ENCODE measurements around the gene ARHGEF11.

DNA sequence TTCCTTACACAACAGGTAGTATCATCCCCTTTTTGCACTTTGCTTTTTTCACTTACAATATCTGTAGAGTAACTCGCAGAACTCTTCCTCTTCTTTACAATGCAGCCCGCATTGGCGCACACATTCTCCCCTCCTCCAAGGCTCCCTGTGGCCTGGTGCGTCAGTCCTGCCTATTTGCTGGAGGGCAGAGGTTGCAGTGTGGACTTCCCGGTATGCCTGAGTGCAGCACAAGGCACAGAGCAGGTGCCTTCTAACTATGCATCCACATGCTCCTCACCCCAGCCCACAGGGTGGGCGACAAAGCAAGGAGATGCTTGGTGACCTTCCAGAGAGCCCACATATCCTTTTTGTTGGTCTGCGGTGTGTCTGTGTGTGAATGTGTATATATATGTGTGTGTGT lies 53.3 kb downstream of the ARHGEF11 start:
- TF ChIP-seq, protein P1, sequence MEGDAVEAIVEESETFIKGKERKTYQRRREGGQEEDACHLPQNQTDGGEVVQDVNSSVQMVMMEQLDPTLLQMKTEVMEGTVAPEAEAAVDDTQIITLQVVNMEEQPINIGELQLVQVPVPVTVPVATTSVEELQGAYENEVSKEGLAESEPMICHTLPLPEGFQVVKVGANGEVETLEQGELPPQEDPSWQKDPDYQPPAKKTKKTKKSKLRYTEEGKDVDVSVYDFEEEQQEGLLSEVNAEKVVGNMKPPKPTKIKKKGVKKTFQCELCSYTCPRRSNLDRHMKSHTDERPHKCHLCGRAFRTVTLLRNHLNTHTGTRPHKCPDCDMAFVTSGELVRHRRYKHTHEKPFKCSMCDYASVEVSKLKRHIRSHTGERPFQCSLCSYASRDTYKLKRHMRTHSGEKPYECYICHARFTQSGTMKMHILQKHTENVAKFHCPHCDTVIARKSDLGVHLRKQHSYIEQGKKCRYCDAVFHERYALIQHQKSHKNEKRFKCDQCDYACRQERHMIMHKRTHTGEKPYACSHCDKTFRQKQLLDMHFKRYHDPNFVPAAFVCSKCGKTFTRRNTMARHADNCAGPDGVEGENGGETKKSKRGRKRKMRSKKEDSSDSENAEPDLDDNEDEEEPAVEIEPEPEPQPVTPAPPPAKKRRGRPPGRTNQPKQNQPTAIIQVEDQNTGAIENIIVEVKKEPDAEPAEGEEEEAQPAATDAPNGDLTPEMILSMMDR (IDR thresholded peaks at IDR 0.05) = no peak
- TF ChIP-seq TCF7L2 (IDR thresholded peaks at IDR 0.05; ENCODE audit: low read depth, low read length) = no peak
